ENCODE data around the gene PPM1L. TPM values are rescaled to one million over a fixed set of nuclear protein-coding genes. Genes with fewer than 3 reads are reported as not detected.
A peak's percentile ranks its signal among the peaks of the same experiment; 100 is the strongest.

PPM1L gene
- 0.52 to 0.61 TPM (median 0.58 TPM) in 3 replicates for polyA plus RNA-seq
- polyA plus RNA-seq (2011; ENCODE audit: low read depth), result 0.56 TPM
- polyA plus RNA-seq (2011; cell fraction: cytosol; rRNA removed), result 0.25 and 0.35 TPM in 2 replicates
- 1.3 TPM in 2 replicates for polyA plus RNA-seq (2011; cell fraction: nucleus; rRNA removed)
- 0.44 and 1.0 TPM in 2 replicates for polyA plus RNA-seq (2012; ENCODE audit: low replicate concordance)
- 0.46 to 1.7 TPM (median 1.6 TPM) in 3 replicates for polyA minus RNA-seq
- polyA minus RNA-seq (2011; cell fraction: cytosol; rRNA and poly(A)+ RNA removed), result 0.38 TPM
- 3.6 and 3.9 TPM in 2 replicates for polyA minus RNA-seq (2011; cell fraction: nucleus; rRNA and poly(A)+ RNA removed)

DNA sequence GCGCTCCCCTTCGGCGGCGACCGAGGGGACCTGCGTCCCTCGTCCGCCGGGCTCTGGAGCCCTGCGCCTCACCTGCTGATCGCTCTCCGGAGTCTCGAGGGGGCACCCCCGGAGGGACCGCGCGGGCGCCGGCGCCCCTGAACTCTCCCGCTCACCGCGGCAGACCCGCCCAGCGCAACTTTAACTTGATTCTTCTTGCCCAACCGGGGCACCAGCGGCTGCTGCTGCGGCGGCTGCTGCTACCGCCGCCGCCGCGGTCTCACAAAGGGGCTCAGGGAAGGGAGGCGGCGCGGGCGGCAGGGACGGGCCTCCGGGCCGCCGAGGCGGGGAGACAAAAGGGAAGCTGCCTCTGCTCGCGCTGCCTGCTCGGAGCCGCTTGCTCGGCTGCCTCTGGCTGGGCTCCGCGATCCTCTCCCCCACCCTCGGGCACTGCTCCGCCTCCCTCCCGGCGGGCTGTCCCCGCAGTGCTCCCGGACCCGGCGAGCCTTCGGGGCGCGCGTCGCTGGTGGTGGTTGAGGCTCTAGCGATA is at the start of gene PPM1L:
Gene PPM1L, plus strand, starts transcription at position 456 of the 529 bp plus-strand sequence.
- no peak for TF ChIP-seq EZH2 (IDR thresholded peaks at IDR 0.05; ENCODE audit: low read length)
- no peak for TF ChIP-seq CTCF (optimal IDR thresholded peaks at IDR 0.05 in 1 of 3, IDR thresholded peaks at IDR 0.05 in 1 of 3, conservative IDR thresholded peaks at IDR 0.05 in 1 of 3; ENCODE audit: extremely low read depth in 1 of 3, insufficient read depth in 2 of 3, low read length in 3 of 3)
- peak within 1 kb of the TSS; percentile 95 for H3K4me2 ChIP-seq (ENCODE audit: control insufficient read depth, extremely low read depth, insufficient read depth, low read depth, low read length)
- H3K9me1 ChIP-seq (ENCODE audit: control insufficient read depth, extremely low read depth, insufficient read depth, low read length), result no peaks in the 10 kb centered on the region
- H2AFZ ChIP-seq (ENCODE audit: control insufficient read depth, low read length), result peak within 1 kb of the TSS; percentile 97
- no peaks in the 10 kb centered on the region for H3K36me3 ChIP-seq (ENCODE audit: control insufficient read depth in 2 of 2, extremely low read depth in 1 of 2, insufficient read depth in 2 of 2, low read length in 2 of 2)
- peak within 1 kb of the TSS; percentile 86 for H3K9ac ChIP-seq (ENCODE audit: control insufficient read depth, extremely low read depth, insufficient read depth, low read length)
- dilution Hi-C loops (cut with MboI; ENCODE audit: extremely low pct_ligation_motif_present, low sequenced_read_pairs), result no loop called here
- H3K4me3 ChIP-seq (ENCODE audit: control insufficient read depth in 2 of 3, extremely low read depth in 1 of 3, insufficient read depth in 2 of 3, low read depth in 1 of 3, low read length in 3 of 3), result peak within 1 kb of the TSS; percentile 66 to 95 (median 91)
- DNase-seq (ENCODE audit: low read depth, low spot score) (no peak), FAIRE-seq (no peak)
- no peaks in the 10 kb centered on the region for H4K20me1 ChIP-seq (ENCODE audit: control insufficient read depth, extremely low read depth, insufficient read depth, low read length)
- H3K4me1 ChIP-seq (ENCODE audit: control insufficient read depth, extremely low read depth, insufficient read depth, low read length), result peaks cover 7% of the 10 kb centered on the region
- H3K9me3 ChIP-seq (ENCODE audit: control insufficient read depth, low read depth, low read length), result no peaks in the 10 kb centered on the region
- H3K27me3 ChIP-seq (ENCODE audit: control insufficient read depth, extremely low read depth, insufficient read depth, low read length), result peaks cover 10% of the 10 kb centered on the region
- H3K79me2 ChIP-seq (ENCODE audit: control insufficient read depth, insufficient read depth, low read length), result no peaks in the 10 kb centered on the region
- peak within 1 kb of the TSS; percentile 93 for H3K27ac ChIP-seq (ENCODE audit: control insufficient read depth, insufficient read depth, low read length)

DNA sequence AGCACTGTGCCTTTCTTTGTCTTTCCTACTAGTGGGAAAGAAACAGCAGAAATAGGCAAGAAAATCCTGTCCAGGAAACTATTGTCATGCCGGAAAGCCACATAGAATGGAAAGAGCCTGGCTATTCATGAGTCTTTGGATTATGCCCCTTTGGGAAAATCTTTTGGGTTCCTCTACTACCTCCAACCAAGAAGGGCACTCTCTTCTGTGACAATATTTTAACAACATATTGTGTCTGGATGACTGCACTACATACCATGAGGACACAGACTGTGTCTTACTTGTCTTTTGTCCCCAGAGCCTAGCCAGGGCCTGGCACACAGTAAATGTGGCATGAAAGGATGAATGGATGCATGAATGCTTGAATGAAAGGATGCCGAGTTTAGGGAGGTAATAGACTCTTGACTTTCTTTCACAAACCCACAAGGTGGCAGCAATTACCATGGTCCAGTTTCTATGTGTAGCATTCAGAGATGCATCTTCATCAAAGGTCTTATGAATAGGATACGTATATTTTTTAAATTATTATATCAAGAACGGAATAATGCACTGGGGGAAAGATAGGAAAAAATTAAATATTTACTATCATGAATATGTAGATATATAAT is 48.7 kb upstream of the PPM1L start:
- H3K79me2 ChIP-seq (ENCODE audit: control insufficient read depth, insufficient read depth, low read length), result no peaks in the 10 kb centered on the region
- DNase-seq (ENCODE audit: low read depth, low spot score), result peak; percentile 9
- no peak overlapping the region for H3K4me3 ChIP-seq (ENCODE audit: control insufficient read depth in 2 of 3, extremely low read depth in 1 of 3, insufficient read depth in 2 of 3, low read depth in 1 of 3, low read length in 3 of 3)
- no peak overlapping the region for H3K4me2 ChIP-seq (ENCODE audit: control insufficient read depth, extremely low read depth, insufficient read depth, low read depth, low read length)
- H3K27me3 ChIP-seq (ENCODE audit: control insufficient read depth, extremely low read depth, insufficient read depth, low read length), result no peaks in the 10 kb centered on the region
- no peaks in the 10 kb centered on the region for H3K9me3 ChIP-seq (ENCODE audit: control insufficient read depth, low read depth, low read length)
- H3K9me1 ChIP-seq (ENCODE audit: control insufficient read depth, extremely low read depth, insufficient read depth, low read length), result no peaks in the 10 kb centered on the region
- H4K20me1 ChIP-seq (ENCODE audit: control insufficient read depth, extremely low read depth, insufficient read depth, low read length), result no peaks in the 10 kb centered on the region
- FAIRE-seq, result peak; percentile 44
- no peaks in the 10 kb centered on the region for H3K36me3 ChIP-seq (ENCODE audit: control insufficient read depth in 2 of 2, extremely low read depth in 1 of 2, insufficient read depth in 2 of 2, low read length in 2 of 2)
- TF ChIP-seq CTCF (optimal IDR thresholded peaks at IDR 0.05 in 1 of 3, IDR thresholded peaks at IDR 0.05 in 1 of 3, conservative IDR thresholded peaks at IDR 0.05 in 1 of 3; ENCODE audit: extremely low read depth in 1 of 3, insufficient read depth in 2 of 3, low read length in 3 of 3), result peak; percentile 38 to 52 (median 40)
- TF ChIP-seq EZH2 (IDR thresholded peaks at IDR 0.05; ENCODE audit: low read length), result no peak
- no peaks in the 10 kb centered on the region for H3K4me1 ChIP-seq (ENCODE audit: control insufficient read depth, extremely low read depth, insufficient read depth, low read length)
- H3K9ac ChIP-seq (ENCODE audit: control insufficient read depth, extremely low read depth, insufficient read depth, low read length), result no peak overlapping the region
- H2AFZ ChIP-seq (ENCODE audit: control insufficient read depth, low read length), result no peak overlapping the region
- H3K27ac ChIP-seq (ENCODE audit: control insufficient read depth, insufficient read depth, low read length), result no peak overlapping the region
- dilution Hi-C loops (cut with MboI; ENCODE audit: extremely low pct_ligation_motif_present, low sequenced_read_pairs), result loop anchor here (25.0 kb wide), 1 partner anchor 230 kb away; no protein-coding TSS in a partner anchor

All from keratinocyte (primary cell).